Heart left ventricle (tissue), 16 donors: ENCODE results near the gene PPP3R2. TPM values are rescaled to one million over a fixed set of nuclear protein-coding genes. Genes with fewer than 3 reads are reported as not detected.

Source experiments
- ATAC-seq, 4 donors: fragments of 200-7000 bp; cut with Tn5 transposase; one replicate each; pipeline ENCODE4 v1.9.1; 2020 to 2022; ENCODE audit warnings: moderate library complexity in 4 of 4, mild to moderate bottlenecking in 3 of 4, moderate number of reproducible peaks in 1 of 4
- DNase-seq, 5 donors: peaks; one replicate each; pipeline ENCODE4 v3.0.0-alpha.2; 2020
- H3K27ac ChIP-seq, 12 donors: fragments of 200-600 bp; sonication (generic) in 4 of 12; one replicate each; pipeline versions ENCODE4 v1.5.0 to v1.8.0; 2016 to 2022; ENCODE audit warnings: mild to moderate bottlenecking in 2 of 12
- H3K27me3 ChIP-seq, 9 donors: fragments of 200-600 bp; sonication (generic) in 2 of 9; one replicate each; pipeline versions ENCODE4 v1.5.1 to v1.8.0; 2016 to 2022; ENCODE audit warnings: mild to moderate bottlenecking in 3 of 9
- H3K36me3 ChIP-seq, 9 donors: fragments of 200-600 bp; sonication (generic) in 2 of 9; one replicate each; pipeline versions ENCODE4 v1.5.0 to v1.8.0; 2018 to 2022; ENCODE audit warnings: mild to moderate bottlenecking in 2 of 9
- H3K4me1 ChIP-seq, 12 donors: fragments of 200-600 bp; sonication (generic) in 4 of 12; one replicate each; pipeline versions ENCODE4 v1.5.0 to v1.8.0; 2016 to 2022; ENCODE audit warnings: mild to moderate bottlenecking in 3 of 12
- H3K4me3 ChIP-seq, 12 donors: fragments of 200-600 bp; sonication (generic) in 4 of 12; one replicate each; pipeline versions ENCODE4 v1.5.0 to v1.8.0; 2017 to 2022; ENCODE audit warnings: mild to moderate bottlenecking in 9 of 12, moderate library complexity in 4 of 12
- H3K9me3 ChIP-seq, 12 donors: fragments of 200-600 bp; sonication (generic) in 4 of 12; one replicate each; pipeline versions ENCODE4 v1.5.0 to v1.8.0; 2016 to 2022; ENCODE audit warnings: mild to moderate bottlenecking in 1 of 12
- POLR2A ChIP-seq, 2 donors: fragments of 450-650 bp; IDR thresholded peaks; one replicate each; pipeline ENCODE4 v1.6.1; 2017; ENCODE audit warnings: antibody characterized with exemption in 2 of 2, mild to moderate bottlenecking in 2 of 2, moderate library complexity in 2 of 2
- WGBS, 4 donors: extraction: QIAGEN DNeasy Blood & Tissue Kit in 2 of 4; methylation state at CpG; one replicate each; pipeline versions ENCODE4 v1.1.5 to v1.1.7; 2013 to 2018; 5-methylcytosine and 5-hydroxymethylcytosine counted together
- intact Hi-C, 10 donors: fragments of 100-400 bp; cut with DNase I; formaldehyde crosslinking; loops; one replicate each; pipeline versions ENCODE4 v1.11.1 to v1.14.2; 2022
- polyA plus RNA-seq, 2 donors: library from polyadenylated mRNA; stranded (reverse); fragments of 200-250 nt; gene quantifications; one replicate each; pipeline ENCODE4 v1.2.3, GENCODE V29; 2013
- total RNA-seq, 9 donors: library from RNA; depleted of rRNA in 2 of 9; stranded (reverse); fragments of >200 nt in 2 of 9; fragmentation: NEBNext Ultra II Directional in 3 of 9; extraction: Animal tissue kit (Norgen Biotek cat#: 25700) in 3 of 9; gene quantifications; one replicate each; pipeline versions ENCODE4 v1.1.0 to v1.2.4, GENCODE V29; 2016 to 2023
- TF ChIP-seq, protein P1 (sequence below), 12 donors: fragments of 200-600 bp; sonication (generic) in 4 of 12; IDR thresholded peaks; one replicate each; pipeline versions ENCODE4 v1.5.0 to v1.8.0; 2018 to 2022; ENCODE audit warnings: antibody characterized with exemption in 12 of 12, mild to moderate bottlenecking in 5 of 12
- donor health status: ischemic (EF 13 %, LVEDD 7.1; RV severe dilation, severe dysfunction).
- donor health status: healthy with polysubstance abuse.
- donor health status: DM: no; HTN: yes; CAD: no.
- donor health status: DM: no; HTN: no; CAD: no.
- donor health status: ischemic (EF 25% LVEDD 6.9; RV normal size, moderate dysfunction).
- donor health status: ischemic (EF 25% LVEDD 5.7; RV mildly dilated, moderate dysfunction).
- donor health status: healthy.
- donor health status: DM: yes; HTN: yes; CAD: no.
- donor health status: ischemic (EF 35%, LVEDD 5.7; RV mildly dilated, moderate dysfunction).
- donor health status: nonischemic (EF 11% LVEDD 7.7; RV severe dilation, severe dysfunction).
- donor health status: DM: yes; HTN: yes; CAD: no.
- donor health status: PGD.
- donor health status: ischemic (EF 29% LVEDD 5.4; RV normal size, mild dysfunction).
- donor health status: nonischemic (EF 23%, LVEDD 6.1; RV moderate dilation, normal function).

The PPP3R2 gene
- total and polyA plus RNA-seq, 11 donors = not detected

DNA sequence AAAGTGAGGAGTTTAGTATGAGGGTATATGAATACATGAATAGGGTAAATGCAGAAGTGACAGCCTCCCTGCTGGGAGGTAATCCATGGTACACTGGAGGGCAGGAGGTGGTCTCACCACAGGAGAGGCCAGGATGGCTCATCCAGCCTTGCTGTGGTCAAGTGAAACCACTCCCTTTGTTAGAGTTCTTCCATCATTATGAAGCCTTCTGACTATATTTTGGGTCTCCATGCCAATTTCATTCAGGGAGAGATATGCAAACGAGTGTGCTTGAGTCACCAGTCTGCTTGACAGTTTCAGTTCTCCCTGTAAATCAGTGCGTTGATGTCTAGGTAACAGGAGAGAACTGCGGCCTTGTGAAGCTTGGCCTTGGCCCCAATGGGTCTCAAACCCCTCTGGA, 16.4 kb downstream of the PPP3R2 start:
- TF ChIP-seq, protein P1, sequence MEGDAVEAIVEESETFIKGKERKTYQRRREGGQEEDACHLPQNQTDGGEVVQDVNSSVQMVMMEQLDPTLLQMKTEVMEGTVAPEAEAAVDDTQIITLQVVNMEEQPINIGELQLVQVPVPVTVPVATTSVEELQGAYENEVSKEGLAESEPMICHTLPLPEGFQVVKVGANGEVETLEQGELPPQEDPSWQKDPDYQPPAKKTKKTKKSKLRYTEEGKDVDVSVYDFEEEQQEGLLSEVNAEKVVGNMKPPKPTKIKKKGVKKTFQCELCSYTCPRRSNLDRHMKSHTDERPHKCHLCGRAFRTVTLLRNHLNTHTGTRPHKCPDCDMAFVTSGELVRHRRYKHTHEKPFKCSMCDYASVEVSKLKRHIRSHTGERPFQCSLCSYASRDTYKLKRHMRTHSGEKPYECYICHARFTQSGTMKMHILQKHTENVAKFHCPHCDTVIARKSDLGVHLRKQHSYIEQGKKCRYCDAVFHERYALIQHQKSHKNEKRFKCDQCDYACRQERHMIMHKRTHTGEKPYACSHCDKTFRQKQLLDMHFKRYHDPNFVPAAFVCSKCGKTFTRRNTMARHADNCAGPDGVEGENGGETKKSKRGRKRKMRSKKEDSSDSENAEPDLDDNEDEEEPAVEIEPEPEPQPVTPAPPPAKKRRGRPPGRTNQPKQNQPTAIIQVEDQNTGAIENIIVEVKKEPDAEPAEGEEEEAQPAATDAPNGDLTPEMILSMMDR (IDR thresholded peaks at IDR 0.05) = no peak
- TF ChIP-seq POLR2A (IDR thresholded peaks at IDR 0.05) = no peak
- Histone ChIP-seq H3K9me3 (no peaks in the 10 kb centered on the region), H3K36me3 (no peaks in the 10 kb centered on the region), H3K27ac (no peak overlapping the region), H3K4me1 (peaks cover 0 to 8% (median 0%) of the 10 kb centered on the region in 12 donors), H3K27me3 (no peaks in the 10 kb centered on the region), H3K4me3 (no peak overlapping the region)
- intact Hi-C loops = no loop called here
- no peak for ATAC-seq
- DNase-seq = no peak
- 68 to 85% (median 77%) methylated on average over 3 of the region's 3 CpGs for WGBS, 4 donors

DNA sequence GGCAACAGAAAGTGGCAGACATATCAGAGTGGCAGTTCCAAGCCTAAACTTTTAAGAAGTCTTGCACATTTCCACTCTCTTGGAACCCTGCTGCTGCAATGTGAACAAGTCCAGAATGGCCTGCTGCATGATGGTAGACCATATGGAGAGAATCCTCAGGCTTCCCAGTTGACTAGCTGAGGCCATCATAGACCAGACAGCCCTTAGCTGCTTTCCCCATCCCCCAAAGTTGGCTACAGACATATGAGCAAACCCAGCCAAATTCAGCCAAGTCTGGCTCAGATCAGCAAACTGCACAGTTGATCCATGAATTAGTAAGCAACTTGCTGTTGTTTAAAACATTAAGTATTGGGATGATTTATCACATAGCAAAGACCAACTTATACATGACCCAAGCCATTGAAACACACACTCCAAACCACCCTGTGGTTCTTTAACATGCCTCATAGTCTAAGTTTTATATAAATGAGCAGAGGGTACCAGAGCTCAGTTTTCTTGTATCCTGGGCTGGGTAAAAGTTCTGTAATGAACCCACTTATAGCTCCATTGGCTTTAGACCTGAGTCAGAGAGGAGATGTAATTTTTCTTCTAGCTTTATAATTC, 19.9 kb downstream of the PPP3R2 start:
- DNase-seq = no peak

DNA sequence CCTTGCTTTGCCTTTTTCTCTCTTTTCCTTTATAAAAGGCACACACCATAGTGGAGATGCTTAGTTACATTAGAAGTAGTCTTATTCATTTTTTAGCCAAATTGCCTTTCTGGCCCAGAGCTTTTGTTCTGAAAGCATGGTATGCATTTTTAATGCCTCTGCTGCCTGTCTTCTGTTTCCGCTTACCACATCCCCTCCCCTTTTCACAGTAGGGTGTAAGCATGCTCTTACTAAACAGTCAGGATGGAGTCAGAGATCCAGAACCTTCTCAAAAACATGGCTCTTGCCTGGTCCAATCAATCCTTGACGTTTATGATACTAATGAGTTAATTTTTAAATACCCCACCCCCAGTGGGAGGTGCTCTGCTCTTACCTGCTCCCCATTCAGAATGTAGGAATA, 22.5 kb downstream of the PPP3R2 start:
- H3K4me1 ChIP-seq = peaks cover 0 to 3% (median 0%) of the 10 kb centered on the region in 12 donors
- no peak overlapping the region for H3K27ac ChIP-seq
- H3K9me3 ChIP-seq = no peaks in the 10 kb centered on the region
- ATAC-seq = no peak
- H3K36me3 ChIP-seq = peaks cover 0 to 32% (median 9%) of the 10 kb centered on the region in 9 donors
- TF ChIP-seq POLR2A (IDR thresholded peaks at IDR 0.05) = no peak
- TF ChIP-seq, protein P1 (IDR thresholded peaks at IDR 0.05) = no peak
- no peaks in the 10 kb centered on the region for H3K27me3 ChIP-seq
- no peak for DNase-seq
- intact Hi-C loops = no loop called here
- WGBS, 4 donors = 66 to 93% (median 88%) methylated on average over 2 of the region's 2 CpGs
- no peak overlapping the region for H3K4me3 ChIP-seq

More for the DNA sequence above, 19.9 kb downstream of the PPP3R2 start:
- no peaks in the 10 kb centered on the region for H3K27me3 ChIP-seq
- no peak overlapping the region for H3K4me3 ChIP-seq
- no peak for ATAC-seq
- no peak overlapping the region for H3K27ac ChIP-seq
- H3K9me3 ChIP-seq = no peaks in the 10 kb centered on the region
- peaks cover 0 to 3% (median 0%) of the 10 kb centered on the region in 12 donors for H3K4me1 ChIP-seq
- no peak for TF ChIP-seq POLR2A (IDR thresholded peaks at IDR 0.05)
- TF ChIP-seq, protein P1 (IDR thresholded peaks at IDR 0.05) = no peak
- peaks cover 0 to 9% (median 0%) of the 10 kb centered on the region in 9 donors for H3K36me3 ChIP-seq
- intact Hi-C loops = no loop called here

DNA sequence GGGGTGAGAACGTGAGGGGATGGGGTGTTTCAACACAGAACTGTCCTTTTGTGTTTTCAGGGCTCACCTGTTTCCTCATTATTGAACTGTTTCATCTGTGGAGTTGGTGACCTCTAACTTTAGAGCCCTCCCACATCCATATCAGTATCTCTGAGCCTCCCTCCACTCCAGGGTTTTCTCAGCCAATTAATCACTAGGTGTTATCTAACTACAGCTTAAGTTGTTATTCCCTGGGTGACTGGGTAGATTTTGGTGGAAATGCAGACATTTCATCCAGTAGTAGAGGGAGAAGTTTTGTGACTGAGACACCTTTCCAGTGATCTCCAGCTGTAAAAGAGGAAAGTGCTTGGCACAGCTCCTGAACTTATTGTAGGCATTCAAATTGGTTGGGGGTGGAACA, 23.7 kb downstream of the PPP3R2 start:
- no peak for ATAC-seq
- intact Hi-C loops = no loop called here
- no peak overlapping the region for H3K27ac ChIP-seq
- no peaks in the 10 kb centered on the region for H3K27me3 ChIP-seq
- no peaks in the 10 kb centered on the region for H3K9me3 ChIP-seq
- peaks cover 0 to 44% (median 21%) of the 10 kb centered on the region in 9 donors for H3K36me3 ChIP-seq
- no peak overlapping the region for H3K4me3 ChIP-seq
- WGBS, 4 donors = 60 to 88% (median 69%) methylated on average over 1 of the region's 1 CpG
- no peak for DNase-seq
- H3K4me1 ChIP-seq = peaks cover 0 to 3% (median 0%) of the 10 kb centered on the region in 12 donors
- TF ChIP-seq POLR2A (IDR thresholded peaks at IDR 0.05) = no peak
